H9 (cell line): ENCODE results near the gene TAS2R30. TPM values are rescaled to one million over a fixed set of nuclear protein-coding genes. Genes with fewer than 3 reads are reported as not detected.
A peak's percentile ranks its signal among the peaks of the same experiment; 100 is the strongest.

Experiments used
- DNase-seq: peaks from one replicate; pipeline ENCODE4 v3.0.0-alpha.2; 2017
- H2AFZ ChIP-seq: one replicate; pipeline ENCODE4 v1.6.1; 2013; ENCODE audit warnings: mild to moderate bottlenecking, low read length, control low read depth, moderate library complexity
- H2AK5ac ChIP-seq: 2 replicates; pipeline ENCODE4 v1.6.1; 2013; ENCODE audit warnings: low read length, control low read depth, mixed read lengths; ENCODE audit not compliant: insufficient read length
- H2BK120ac ChIP-seq: one replicate; pipeline ENCODE4 v1.6.1; 2013; ENCODE audit warnings: low read depth, mild to moderate bottlenecking, low read length, control low read depth, inconsistent platforms; ENCODE audit not compliant: poor library complexity, severe bottlenecking
- H2BK12ac ChIP-seq: 2 replicates; pipeline ENCODE4 v1.6.1; 2013; ENCODE audit warnings: low read length, control low read depth, mixed read lengths, low read depth; ENCODE audit not compliant: insufficient read length
- H2BK15ac ChIP-seq: 2 replicates; pipeline ENCODE4 v1.6.1; 2013; ENCODE audit warnings: low read depth, low read length, control low read depth
- H2BK20ac ChIP-seq: one replicate; pipeline ENCODE4 v1.6.1; 2013; ENCODE audit warnings: low read depth, mild to moderate bottlenecking, low read length, control low read depth, inconsistent platforms; ENCODE audit not compliant: poor library complexity, severe bottlenecking
- H2BK5ac ChIP-seq: 2 replicates; pipeline ENCODE4 v1.6.1; 2013; ENCODE audit warnings: low read length, control low read depth, mixed read lengths; ENCODE audit not compliant: insufficient read length
- H3K14ac ChIP-seq: 2 replicates; pipeline ENCODE4 v1.6.1; 2013; ENCODE audit warnings: low read length, control low read depth; ENCODE audit not compliant: insufficient read depth
- H3K18ac ChIP-seq: 2 replicates; pipeline ENCODE4 v1.6.1; 2013; ENCODE audit warnings: low read depth, mild to moderate bottlenecking, mixed read lengths, low read length, control low read depth; ENCODE audit not compliant: insufficient read length
- H3K23ac ChIP-seq: 2 replicates; pipeline ENCODE4 v1.6.1; 2013; ENCODE audit warnings: low read length, control low read depth, mixed read lengths, low read depth; ENCODE audit not compliant: insufficient read length
- H3K23me2 ChIP-seq: 2 replicates; pipeline ENCODE4 v1.6.1; 2013; ENCODE audit warnings: low read depth, mild to moderate bottlenecking, mixed read lengths, low read length, control low read depth; ENCODE audit not compliant: insufficient read length, poor library complexity, severe bottlenecking
- H3K27ac ChIP-seq: 2 replicates; pipeline ENCODE4 v1.5.1; 2013; ENCODE audit warnings: low read length, control low read depth, mixed read lengths, low read depth; ENCODE audit not compliant: insufficient read length
- H3K27me3 ChIP-seq: 2 replicates; pipeline ENCODE4 v1.6.1; 2013; ENCODE audit warnings: low read length, control low read depth, inconsistent platforms; ENCODE audit not compliant: insufficient read depth
- H3K4ac ChIP-seq: 2 replicates; pipeline ENCODE4 v1.6.1; 2013; ENCODE audit warnings: low read depth, mild to moderate bottlenecking, control low read depth, inconsistent platforms, low read length, moderate library complexity
- H3K4me1 ChIP-seq: 2 replicates; pipeline ENCODE4 v1.6.1; 2013; ENCODE audit warnings: low read length, control low read depth, inconsistent platforms; ENCODE audit not compliant: insufficient read depth
- H3K4me2 ChIP-seq: 2 replicates; pipeline ENCODE4 v1.6.1; 2013; ENCODE audit warnings: low read length, control low read depth, mixed read lengths; ENCODE audit not compliant: insufficient read length, insufficient read depth
- H3K56ac ChIP-seq: 2 replicates; pipeline ENCODE4 v1.6.1; 2013; ENCODE audit warnings: low read depth, mild to moderate bottlenecking, mixed read lengths, low read length, control low read depth; ENCODE audit not compliant: insufficient read length
- H3K79me1 ChIP-seq: 2 replicates; pipeline ENCODE4 v1.6.1; 2013; ENCODE audit warnings: low read depth, mild to moderate bottlenecking, moderate library complexity, low read length, control low read depth, inconsistent platforms; ENCODE audit not compliant: insufficient read depth, poor library complexity, severe bottlenecking
- H3K79me2 ChIP-seq: 2 replicates; pipeline ENCODE4 v1.6.1; 2013; ENCODE audit warnings: low read length, control low read depth, inconsistent platforms; ENCODE audit not compliant: insufficient read depth
- H3K9ac ChIP-seq: 2 replicates; pipeline ENCODE4 v1.6.1; 2013; ENCODE audit warnings: low read length, control low read depth, mixed read lengths; ENCODE audit not compliant: insufficient read length; ENCODE audit errors: extremely low read depth
- H3K9me3 ChIP-seq: one replicate; pipeline ENCODE4 v1.6.1; 2013; ENCODE audit warnings: low read depth, low read length, inconsistent platforms; ENCODE audit not compliant: control insufficient read depth
- H3T11ph ChIP-seq: one replicate; pipeline ENCODE4 v1.6.1; 2013; ENCODE audit warnings: mild to moderate bottlenecking, low read length, control low read depth, inconsistent platforms
- H4K20me1 ChIP-seq: one replicate; pipeline ENCODE4 v1.6.1; 2013; ENCODE audit not compliant: control insufficient read depth, insufficient read length, insufficient read depth
- H4K5ac ChIP-seq: 2 replicates; pipeline ENCODE4 v1.6.1; 2013; ENCODE audit warnings: low read depth, mild to moderate bottlenecking, mixed read lengths, low read length, control low read depth; ENCODE audit not compliant: insufficient read length
- H4K8ac ChIP-seq: replicated peaks from 2 replicates; pipeline ENCODE4 v1.6.1; 2013; ENCODE audit warnings: low read length, control low read depth, mixed read lengths, low read depth; ENCODE audit not compliant: insufficient read length
- H4K91ac ChIP-seq: 2 replicates; pipeline ENCODE4 v1.6.1; 2013; ENCODE audit warnings: low read depth, mild to moderate bottlenecking, moderate library complexity, mixed read lengths, low read length, control low read depth; ENCODE audit not compliant: insufficient read length
- H3K27ac Mint-ChIP-seq, 3 experiments: 2 replicates in 2 of 3; 3 replicates in 1 of 3; pipeline ENCODE4 v1.8.0; 2020 to 2021; ENCODE audit warnings: mixed read lengths in 3 of 3, mild to moderate bottlenecking in 1 of 3, moderate library complexity in 1 of 3
- H3K27me3 Mint-ChIP-seq: 2 replicates; pipeline ENCODE4 v1.8.0; 2021; ENCODE audit warnings: low read depth, mild to moderate bottlenecking, moderate library complexity, mixed read lengths
- H3K36me3 Mint-ChIP-seq, 3 experiments: 2 replicates in 2 of 3; 3 replicates in 1 of 3; pipeline ENCODE4 v1.8.0; 2020 to 2021; ENCODE audit warnings: low read depth in 3 of 3, mixed read lengths in 3 of 3; ENCODE audit not compliant: insufficient read depth in 1 of 3
- H3K4me1 Mint-ChIP-seq, 2 experiments: 2 replicates each; pipeline ENCODE4 v1.8.0; 2020; ENCODE audit warnings: mixed read lengths in 2 of 2
- H3K4me3 Mint-ChIP-seq, 2 experiments: 2 replicates in 1 of 2; 3 replicates in 1 of 2; pipeline ENCODE4 v1.8.0; 2020 to 2021; ENCODE audit warnings: mild to moderate bottlenecking in 2 of 2, mixed read lengths in 2 of 2, moderate library complexity in 1 of 2
- H3K9me3 Mint-ChIP-seq, 2 experiments: 2 replicates in 1 of 2; 3 replicates in 1 of 2; pipeline ENCODE4 v1.8.0; 2020; ENCODE audit warnings: mild to moderate bottlenecking in 2 of 2, mixed read lengths in 2 of 2, moderate library complexity in 1 of 2
- WGBS: extraction: QIAGEN DNeasy Blood & Tissue Kit; methylation state at CpG from one replicate; pipeline ENCODE4 v1.1.7; 2013; ENCODE audit warnings: missing lambda C conversion rate, low lambda C conversion rate, mixed read lengths; ENCODE audit not compliant: insufficient read length; ENCODE audit errors: extremely low coverage; 5-methylcytosine and 5-hydroxymethylcytosine counted together
- total RNA-seq: library from RNA; stranded (reverse); gene quantifications from 2 replicates; pipeline ENCODE4 v1.2.1, GENCODE V29; 2021
- TF ChIP-seq, protein P1 (sequence below): fragments of 200-600 bp; sonication (generic); conservative IDR thresholded peaks from 3 replicates; pipeline ENCODE4 v1.8.0; 2021; ENCODE audit warnings: antibody characterized with exemption, mild to moderate bottlenecking

The TAS2R30 gene
- total RNA-seq, 1 experiment from 2014 or later, result 2.0 TPM

- H3K79me2 ChIP-seq, result peaks cover 19% of the 10 kb centered on the region; the same call in 1 of the 2 replicates
- no peaks in the 10 kb centered on the region for H3K23me2 ChIP-seq
- no peak overlapping the region for H2BK120ac ChIP-seq
- no peak for DNase-seq
- H3K36me3 Mint-ChIP-seq, result peaks cover 10 to 29% (median 25%) of the 10 kb centered on the region in 3 experiments; a peak in 6 of 7 replicates
- H4K20me1 ChIP-seq, result no peaks in the 10 kb centered on the region
- H3T11ph ChIP-seq, result no peak overlapping the region
- no peaks in the 10 kb centered on the region for H3K9me3 ChIP-seq
- H3K4me1 Mint-ChIP-seq, result peaks cover 34 to 35% of the 10 kb centered on the region in 2 experiments
- peaks cover 5% of the 10 kb centered on the region for H3K79me1 ChIP-seq
- H3K14ac ChIP-seq, result no peak overlapping the region
- no peak overlapping the region for H4K5ac ChIP-seq
- H3K4ac ChIP-seq, result no peak overlapping the region
- H4K8ac ChIP-seq, result no peak overlapping the region
- no peak overlapping the region for H3K56ac ChIP-seq
- no peak overlapping the region for H3K18ac ChIP-seq
- peak overlapping the region; percentile 72 for H2AFZ ChIP-seq
- no peak overlapping the region for H2BK12ac ChIP-seq
- peak overlapping the region; percentile 96 to 98 for H3K4me3 Mint-ChIP-seq
- peak overlapping the region; percentile 84 for H3K27ac ChIP-seq
- H3K4me1 ChIP-seq, result peaks cover 2% of the 10 kb centered on the region; the same call in 1 of the 2 replicates
- no peak overlapping the region for H2BK5ac ChIP-seq
- peak overlapping the region; percentile 100 for H3K9ac ChIP-seq
- no peaks in the 10 kb centered on the region for H3K9me3 Mint-ChIP-seq
- peak overlapping the region; percentile 89 for H3K4me2 ChIP-seq
- no CpG with 5 or more reads among the region's 10 CpGs for WGBS
- peak overlapping the region; percentile 99 to 100 (median 99) for H3K27ac Mint-ChIP-seq
- H4K91ac ChIP-seq, result no peak overlapping the region
- H3K23ac ChIP-seq, result no peak overlapping the region
- no peaks in the 10 kb centered on the region for H3K27me3 Mint-ChIP-seq
- H3K27me3 ChIP-seq, result no peaks in the 10 kb centered on the region
- no peak overlapping the region for H2BK20ac ChIP-seq
- no peak overlapping the region for H2BK15ac ChIP-seq
- TF ChIP-seq, protein P1, sequence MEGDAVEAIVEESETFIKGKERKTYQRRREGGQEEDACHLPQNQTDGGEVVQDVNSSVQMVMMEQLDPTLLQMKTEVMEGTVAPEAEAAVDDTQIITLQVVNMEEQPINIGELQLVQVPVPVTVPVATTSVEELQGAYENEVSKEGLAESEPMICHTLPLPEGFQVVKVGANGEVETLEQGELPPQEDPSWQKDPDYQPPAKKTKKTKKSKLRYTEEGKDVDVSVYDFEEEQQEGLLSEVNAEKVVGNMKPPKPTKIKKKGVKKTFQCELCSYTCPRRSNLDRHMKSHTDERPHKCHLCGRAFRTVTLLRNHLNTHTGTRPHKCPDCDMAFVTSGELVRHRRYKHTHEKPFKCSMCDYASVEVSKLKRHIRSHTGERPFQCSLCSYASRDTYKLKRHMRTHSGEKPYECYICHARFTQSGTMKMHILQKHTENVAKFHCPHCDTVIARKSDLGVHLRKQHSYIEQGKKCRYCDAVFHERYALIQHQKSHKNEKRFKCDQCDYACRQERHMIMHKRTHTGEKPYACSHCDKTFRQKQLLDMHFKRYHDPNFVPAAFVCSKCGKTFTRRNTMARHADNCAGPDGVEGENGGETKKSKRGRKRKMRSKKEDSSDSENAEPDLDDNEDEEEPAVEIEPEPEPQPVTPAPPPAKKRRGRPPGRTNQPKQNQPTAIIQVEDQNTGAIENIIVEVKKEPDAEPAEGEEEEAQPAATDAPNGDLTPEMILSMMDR, result no peak
- no peak overlapping the region for H2AK5ac ChIP-seq
Observed at GRCh38 chr12:11171969-11172675, 37.7 kb upstream of the TAS2R30 start.
